Measurements from ENCODE around the gene NISCH.

Gene NISCH

GRCh38 chr3:52455283-52456168 is at the start of gene NISCH:
Gene NISCH (plus strand): TSS chr3:52455604. CDS start chr3:52455642, 38 bp downstream.
- DNase-seq: peak; percentile 99

DNA sequence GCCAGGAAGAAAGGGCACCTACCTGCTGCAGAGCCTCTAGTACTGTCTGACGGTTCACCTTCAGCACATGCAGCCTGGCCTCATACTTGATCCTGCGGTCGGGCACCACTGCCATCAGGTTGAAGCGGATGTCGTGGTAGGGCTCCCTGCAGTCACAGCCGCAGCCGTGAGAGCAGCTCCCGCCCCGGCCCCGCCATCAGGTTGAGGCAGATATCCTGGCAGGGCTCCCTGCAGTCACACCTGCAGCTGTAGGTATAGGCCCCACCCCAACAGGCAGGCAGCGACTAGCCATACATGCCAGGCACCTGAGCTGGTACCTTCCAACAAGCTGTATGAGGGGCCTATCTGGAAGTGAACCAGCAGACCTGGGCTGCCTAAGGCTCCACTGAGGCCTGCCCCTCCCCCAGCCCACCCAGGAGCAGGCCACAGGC is 49.2 kb upstream of the NISCH start:
- DNase-seq: no peak

DNA sequence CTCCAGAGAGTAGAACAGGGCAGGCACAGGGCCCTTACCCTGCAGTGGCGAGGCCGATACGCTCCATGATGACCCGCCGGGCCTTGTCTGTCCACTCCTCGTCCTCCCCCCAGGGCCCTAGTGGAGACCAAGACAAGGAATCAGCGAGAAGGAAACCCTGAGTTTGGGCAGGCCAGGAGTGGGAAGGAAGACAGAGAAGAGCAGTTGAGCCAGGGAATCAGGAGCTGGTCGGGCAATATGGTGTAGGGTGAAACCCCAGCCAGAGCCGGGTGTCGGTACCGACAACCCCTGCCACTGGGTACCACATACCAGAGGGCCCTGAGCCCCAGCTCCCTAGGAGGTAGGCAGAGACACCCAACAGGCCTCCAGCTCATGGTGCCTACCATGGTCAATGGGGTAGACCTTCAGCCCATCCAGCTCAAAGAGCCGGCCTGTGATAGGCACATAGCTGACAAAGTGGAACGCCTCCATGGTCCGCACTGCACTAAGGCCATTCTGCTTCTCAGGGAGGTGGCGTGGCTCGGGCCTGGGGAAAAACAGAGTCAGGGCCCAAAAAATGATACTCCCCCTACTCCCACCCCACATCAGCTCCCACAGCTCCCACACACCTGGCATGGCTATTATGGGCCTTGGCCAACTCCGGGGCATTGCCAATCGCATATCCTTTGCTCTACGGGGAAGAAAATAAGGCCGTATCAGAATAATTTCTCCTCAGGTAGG is 48.5 kb upstream of the NISCH start:
- no peak for DNase-seq

GRCh38 chr3:52407779-52408178 is 47.6 kb upstream of the NISCH start:
- DNase-seq: no peak

DNA sequence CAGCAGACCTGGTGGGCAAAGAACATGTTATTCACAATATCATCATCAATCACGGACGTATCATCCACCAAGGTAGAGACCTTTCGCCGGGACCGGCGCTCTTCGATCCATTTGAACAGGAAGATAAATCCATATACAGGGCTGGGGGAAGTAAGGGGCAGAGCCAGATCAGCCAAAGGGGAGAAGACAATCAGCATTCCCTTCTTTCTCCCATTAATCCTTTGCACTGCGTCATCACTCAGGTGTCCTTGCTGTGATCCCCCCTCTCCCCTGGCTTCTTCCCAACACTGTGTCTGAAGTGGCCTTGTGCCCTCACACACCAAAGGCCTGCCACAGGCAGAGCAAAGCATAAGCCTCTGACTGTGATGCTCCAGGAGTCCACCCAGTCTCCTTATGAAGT is 46.9 kb upstream of the NISCH start:
- no peak for DNase-seq

- no peak for DNase-seq
Measured at GRCh38 chr3:52415800-52416199, 39.6 kb upstream of the NISCH start.

DNA sequence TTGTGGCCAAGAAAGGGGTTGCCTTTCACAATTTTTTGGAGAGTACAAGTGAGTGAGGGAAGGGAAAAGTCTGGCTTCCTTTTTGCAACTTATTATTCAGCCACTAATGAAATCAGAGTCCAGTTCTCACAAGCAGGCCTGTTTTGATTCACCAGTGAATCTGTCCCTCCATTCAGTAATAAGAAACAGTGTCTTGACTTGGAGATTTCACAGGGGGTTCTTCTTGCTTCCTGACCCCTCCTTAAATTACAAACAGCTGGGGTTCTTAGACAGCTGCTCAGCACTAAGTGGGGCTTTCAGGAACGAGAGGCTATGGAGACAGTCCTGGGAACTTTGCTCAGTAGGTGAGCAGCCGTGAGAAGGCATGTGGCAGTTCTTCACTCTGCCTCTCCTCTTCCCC is 35.0 kb upstream of the NISCH start:
- DNase-seq: no peak

GRCh38 chr3:52422669-52423068 is 32.7 kb upstream of the NISCH start:
- DNase-seq: no peak

DNA sequence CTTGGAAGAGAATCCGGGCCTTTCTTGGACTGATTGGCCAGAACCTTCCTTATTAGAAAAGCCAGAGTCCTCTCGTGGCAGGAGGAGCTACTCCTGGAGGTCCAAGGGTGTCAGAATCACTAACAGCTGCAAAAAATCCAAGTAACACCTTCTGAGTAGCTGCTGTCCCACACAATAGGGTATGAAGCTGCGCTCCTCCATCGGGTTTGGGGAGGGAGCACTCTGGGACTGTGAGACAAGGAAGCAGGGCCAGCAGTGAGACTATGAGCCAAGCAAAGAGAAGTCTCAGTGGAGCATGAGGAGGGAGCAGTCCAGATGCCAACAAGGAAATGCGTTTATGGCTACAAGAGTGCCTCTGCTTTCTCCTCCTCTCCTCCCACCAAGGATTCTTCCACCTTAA is 32.2 kb upstream of the NISCH start:
- DNase-seq: no peak

DNA sequence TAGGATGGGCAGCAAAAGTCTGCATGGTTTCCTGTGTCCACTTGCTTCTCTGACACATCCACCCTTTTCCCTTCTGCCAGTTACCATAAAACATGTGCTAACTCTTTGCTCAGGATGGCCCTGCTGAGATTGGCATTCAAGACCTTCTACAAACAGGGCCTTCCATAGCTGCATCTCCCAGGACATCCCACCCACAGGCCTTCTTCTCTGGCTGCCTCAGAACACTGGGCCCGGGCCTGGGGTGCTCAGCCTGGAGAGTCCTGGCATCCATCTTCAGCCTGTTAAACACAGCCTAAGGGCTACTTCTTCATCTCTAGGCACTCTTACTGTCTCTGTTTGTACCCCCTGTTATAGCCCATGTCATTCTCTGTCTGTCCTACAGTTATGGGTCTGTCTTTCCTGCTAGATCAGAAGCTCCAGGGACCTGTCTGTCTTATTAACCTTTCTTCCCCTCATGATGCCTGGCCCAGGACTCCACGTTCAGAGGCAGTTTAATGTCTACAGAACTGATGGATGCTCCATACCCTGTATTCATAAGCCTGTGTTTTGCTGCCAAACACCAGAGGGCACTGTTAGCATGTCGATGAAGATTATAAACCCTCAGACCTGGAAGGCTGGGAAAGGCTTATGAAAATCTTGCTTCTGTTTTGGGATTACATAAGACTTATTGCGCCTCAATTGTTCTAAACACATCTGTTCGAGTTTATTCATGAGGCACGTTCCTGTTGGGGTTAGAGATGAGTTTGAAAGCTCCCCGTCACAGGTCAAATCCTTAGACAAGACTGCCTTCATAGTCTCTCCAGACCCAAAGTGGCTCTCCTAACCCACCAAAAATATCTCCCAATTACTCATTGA is 27.0 kb upstream of the NISCH start:
- peak; percentile 23 to 28 for DNase-seq

DNA sequence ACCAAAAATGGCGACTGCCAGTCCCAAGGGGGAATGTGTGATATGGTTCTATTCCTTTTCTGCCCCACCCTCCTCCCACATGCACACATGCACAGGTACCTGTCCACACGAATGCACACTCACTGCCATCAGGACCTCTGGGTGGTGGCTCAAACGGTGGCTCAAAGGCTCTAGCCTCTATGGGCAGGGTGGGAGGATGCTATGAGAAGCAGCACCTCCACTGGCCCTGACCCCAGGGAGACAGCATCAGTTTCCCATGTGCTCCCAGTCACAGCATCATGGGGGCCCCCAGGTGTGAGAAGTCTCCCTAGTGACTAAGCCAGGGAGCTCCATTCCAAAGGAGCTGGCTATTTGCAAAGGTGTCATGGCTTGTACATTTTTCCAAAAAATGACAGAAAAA is 26.4 kb upstream of the NISCH start:
- no peak for DNase-seq

DNA sequence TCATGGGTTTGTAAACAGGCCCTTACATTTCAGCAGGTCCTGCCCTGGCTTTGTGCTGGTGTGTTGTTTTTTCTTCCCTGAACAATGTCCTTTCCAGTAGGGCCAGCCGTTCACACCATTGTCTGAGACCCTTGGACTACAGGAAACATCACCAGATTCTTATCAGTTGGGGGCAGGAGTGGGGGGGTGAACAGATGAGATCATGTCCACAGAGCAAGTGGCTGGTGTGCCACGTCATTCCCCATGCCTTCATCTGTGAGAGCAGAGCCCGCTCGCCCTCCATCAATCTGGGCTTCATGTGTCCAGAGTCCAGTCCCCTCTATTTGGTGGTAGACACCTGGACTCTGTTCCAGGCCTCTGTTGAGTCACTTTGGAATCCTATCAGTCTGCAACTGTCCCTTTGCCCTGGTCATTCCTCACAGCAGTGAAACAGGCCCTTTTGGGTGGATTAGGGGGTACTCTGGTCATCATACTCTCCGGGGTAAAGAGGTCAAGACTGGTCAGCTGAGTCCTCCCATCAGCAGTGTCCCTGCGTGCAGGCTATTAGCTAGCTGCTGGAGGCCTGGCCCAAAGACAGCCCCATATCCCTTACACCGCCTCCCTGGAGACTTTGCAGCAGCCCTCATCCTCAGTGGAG is 25.5 kb upstream of the NISCH start:
- DNase-seq: no peak

GRCh38 chr3:52430416-52430810 is 25.0 kb upstream of the NISCH start:
- no peak for DNase-seq

- no peak for DNase-seq
Measured at GRCh38 chr3:52431459-52432223, 23.8 kb upstream of the NISCH start.

DNA sequence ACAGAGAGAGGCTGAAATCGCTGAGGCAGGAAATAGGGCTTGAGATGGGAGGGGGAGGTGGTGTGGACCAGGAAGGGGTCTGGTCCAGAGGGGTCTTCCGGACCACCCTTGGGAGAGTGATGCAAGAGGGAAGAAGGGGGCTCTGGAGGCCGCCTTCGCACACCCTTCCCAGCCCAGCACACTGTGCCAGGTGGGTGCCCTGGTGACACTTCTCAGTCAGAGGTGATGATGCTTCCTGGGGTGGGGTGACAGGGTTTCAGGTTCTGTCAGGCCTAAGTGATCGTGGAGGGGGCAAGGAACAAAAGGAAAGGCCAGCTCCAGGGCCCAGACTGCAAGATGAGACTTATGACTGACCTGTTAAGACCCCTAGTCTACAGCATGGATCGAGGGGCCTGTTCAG is 23.2 kb upstream of the NISCH start:
- DNase-seq: no peak

DNA sequence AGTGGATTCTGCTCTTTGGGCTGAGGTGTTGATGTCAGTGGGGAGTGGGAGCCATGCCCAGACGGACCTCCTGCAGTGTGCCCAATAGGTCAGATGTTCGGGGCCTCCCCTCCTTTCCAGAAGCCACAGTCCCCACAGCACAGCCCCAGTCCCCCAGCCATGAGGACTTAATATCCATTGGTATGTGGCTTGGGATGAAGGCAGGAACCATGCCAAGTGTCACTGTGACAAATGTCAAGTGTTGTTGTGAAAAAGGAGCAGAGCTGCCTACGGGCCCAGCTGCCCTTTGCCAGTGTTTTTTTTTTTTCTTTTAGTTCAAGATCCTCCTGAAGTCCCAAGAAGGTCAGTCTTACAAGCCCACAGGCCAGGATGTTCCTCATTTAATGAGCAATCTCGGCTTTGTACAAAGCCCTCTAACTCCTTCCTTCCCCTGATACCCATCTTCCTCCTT is 22.7 kb upstream of the NISCH start:
- no peak for DNase-seq

GRCh38 chr3:52433328-52433995 is 21.9 kb upstream of the NISCH start:
- DNase-seq: no peak

- DNase-seq: no peak
Measured at GRCh38 chr3:52433996-52434479, 21.4 kb upstream of the NISCH start.

DNA sequence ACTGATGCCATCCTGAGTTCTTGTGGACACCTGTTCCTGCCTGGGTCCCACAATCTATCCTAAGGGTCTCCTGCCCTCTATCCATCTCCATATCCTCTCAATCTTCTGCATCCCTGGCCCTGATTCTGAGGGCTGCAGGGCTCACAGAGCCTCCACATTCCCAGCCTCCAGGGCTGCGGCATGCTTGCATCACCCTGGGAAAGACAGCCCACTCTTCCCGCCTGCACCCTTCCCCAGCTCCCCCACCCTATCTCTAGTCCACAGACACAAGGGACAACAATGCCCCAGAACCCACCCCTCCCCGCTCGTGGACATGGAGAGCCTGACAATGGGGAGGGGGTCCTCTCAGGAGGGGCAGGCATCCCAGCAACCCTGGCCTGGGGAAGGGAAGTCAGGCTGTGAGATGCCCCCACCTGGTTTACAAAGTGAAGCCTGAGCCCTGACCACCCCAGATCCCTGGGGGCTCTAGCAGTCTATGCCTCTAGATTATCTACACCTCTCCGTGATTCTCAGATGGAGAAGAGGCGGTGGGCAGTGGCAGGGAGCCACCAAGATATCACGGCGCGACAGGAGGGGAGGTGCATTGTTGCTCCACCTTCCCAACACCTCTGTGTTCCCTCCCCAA is 20.8 kb upstream of the NISCH start:
- DNase-seq: no peak

DNA sequence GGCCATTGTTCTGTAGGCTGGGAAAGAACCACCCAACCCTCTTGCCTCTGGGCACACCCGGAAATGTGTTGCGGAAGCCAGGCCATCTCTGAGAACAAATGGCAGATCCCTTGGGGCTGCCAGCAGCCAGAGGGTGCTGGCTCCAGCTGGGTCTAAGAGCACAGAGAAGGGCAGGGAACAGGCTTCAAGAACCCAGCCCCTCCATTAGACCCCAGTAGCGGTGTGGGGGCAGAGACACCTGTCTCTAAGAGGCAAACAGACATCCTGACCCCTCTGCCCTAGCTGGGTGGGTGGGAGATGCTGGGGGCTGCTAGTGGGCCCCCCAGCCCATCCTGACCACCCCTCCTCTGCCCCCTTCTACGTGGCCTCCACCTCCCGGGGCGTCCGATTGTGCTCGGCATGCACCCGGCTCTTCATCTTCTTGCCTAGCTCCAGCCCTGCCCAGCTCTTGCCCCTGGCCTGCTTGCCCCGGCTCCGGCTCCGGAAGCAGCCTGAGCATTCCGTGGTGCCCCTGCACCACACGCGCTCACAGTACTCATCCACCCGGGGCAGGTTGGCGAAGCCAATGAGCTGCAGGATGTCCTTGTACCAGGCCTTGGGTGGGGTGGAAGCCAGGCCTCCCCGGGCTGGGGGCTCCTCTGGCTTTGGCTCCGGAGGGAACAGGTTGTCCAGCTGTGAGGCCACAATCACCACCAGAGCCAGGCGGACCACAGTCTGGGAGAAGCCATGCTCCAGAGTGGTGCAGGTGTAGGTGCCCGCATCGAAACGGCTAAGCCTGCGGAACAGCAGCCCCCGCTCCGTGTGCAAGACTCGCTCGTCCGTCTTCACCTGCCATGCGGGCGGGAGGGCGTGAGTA is 19.9 kb upstream of the NISCH start:
- no peak for DNase-seq
